ENCODE results near the gene RCL1.

DNA sequence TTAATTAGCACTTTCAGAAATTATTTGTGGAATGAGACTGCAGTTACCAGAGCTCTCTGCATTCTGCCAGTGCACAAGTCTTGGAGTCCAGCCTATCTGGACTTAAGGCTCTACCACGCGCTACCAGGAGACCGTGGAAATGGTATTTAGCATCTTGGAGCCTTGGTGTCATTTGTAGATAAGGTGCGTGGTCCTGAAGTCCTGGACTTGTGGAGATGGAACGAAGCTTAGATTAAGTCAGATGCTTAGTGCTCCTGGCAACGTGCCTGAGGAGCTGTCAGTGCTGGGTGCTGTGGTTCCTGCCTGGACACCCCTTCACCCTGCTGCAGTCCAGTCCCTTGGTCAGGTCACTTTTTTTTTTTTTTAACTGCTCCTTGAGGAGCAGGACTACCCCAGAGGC, 59.7 kb downstream of the RCL1 start:
- TF ChIP-seq CTCF (IDR thresholded peaks at IDR 0.05; ENCODE audit: insufficient read depth, low read length, poor library complexity, severe bottlenecking) (no peak), EZH2phosphoT487 (conservative IDR thresholded peaks at IDR 0.05; ENCODE audit: low read length) (no peak)

All from SU-DHL-6 (cell line).